ENCODE results near the gene PCSK6.

The PCSK6 gene

GRCh38 chr15:101317336-101317872 lies 172.1 kb downstream of the PCSK6 start:
- no peak for DNase-seq (ENCODE audit: low spot score)
- ChIA-PET POLR2A (ENCODE audit: low non-redundant PET) (no interaction called here), CTCF (no interaction called here)
- H3K27ac ChIP-seq = no peak overlapping the region
- TF ChIP-seq, protein P1, sequence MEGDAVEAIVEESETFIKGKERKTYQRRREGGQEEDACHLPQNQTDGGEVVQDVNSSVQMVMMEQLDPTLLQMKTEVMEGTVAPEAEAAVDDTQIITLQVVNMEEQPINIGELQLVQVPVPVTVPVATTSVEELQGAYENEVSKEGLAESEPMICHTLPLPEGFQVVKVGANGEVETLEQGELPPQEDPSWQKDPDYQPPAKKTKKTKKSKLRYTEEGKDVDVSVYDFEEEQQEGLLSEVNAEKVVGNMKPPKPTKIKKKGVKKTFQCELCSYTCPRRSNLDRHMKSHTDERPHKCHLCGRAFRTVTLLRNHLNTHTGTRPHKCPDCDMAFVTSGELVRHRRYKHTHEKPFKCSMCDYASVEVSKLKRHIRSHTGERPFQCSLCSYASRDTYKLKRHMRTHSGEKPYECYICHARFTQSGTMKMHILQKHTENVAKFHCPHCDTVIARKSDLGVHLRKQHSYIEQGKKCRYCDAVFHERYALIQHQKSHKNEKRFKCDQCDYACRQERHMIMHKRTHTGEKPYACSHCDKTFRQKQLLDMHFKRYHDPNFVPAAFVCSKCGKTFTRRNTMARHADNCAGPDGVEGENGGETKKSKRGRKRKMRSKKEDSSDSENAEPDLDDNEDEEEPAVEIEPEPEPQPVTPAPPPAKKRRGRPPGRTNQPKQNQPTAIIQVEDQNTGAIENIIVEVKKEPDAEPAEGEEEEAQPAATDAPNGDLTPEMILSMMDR (conservative IDR thresholded peaks at IDR 0.05; ENCODE audit: low read depth) = no peak

GRCh38 chr15:101316529-101316928 lies 173.0 kb downstream of the PCSK6 start:
- H3K27ac ChIP-seq = no peak overlapping the region
- POLR2A ChIA-PET (ENCODE audit: low non-redundant PET) = no interaction called here
- CTCF ChIA-PET = no interaction called here
- TF ChIP-seq, protein P1 (conservative IDR thresholded peaks at IDR 0.05; ENCODE audit: low read depth) = no peak
- DNase-seq (ENCODE audit: low spot score) = no peak

GRCh38 chr15:101315736-101316135 lies 173.8 kb downstream of the PCSK6 start:
- DNase-seq (ENCODE audit: low spot score) = no peak
- TF ChIP-seq, protein P1 (conservative IDR thresholded peaks at IDR 0.05; ENCODE audit: low read depth) = no peak
- ChIA-PET CTCF (interaction anchor here (0.5 kb wide), 1 partner anchor 14 kb away, joined by 4 read pairs; no protein-coding TSS in a partner anchor), POLR2A (ENCODE audit: low non-redundant PET) (no interaction called here)
- H3K27ac ChIP-seq = no peak overlapping the region

DNA sequence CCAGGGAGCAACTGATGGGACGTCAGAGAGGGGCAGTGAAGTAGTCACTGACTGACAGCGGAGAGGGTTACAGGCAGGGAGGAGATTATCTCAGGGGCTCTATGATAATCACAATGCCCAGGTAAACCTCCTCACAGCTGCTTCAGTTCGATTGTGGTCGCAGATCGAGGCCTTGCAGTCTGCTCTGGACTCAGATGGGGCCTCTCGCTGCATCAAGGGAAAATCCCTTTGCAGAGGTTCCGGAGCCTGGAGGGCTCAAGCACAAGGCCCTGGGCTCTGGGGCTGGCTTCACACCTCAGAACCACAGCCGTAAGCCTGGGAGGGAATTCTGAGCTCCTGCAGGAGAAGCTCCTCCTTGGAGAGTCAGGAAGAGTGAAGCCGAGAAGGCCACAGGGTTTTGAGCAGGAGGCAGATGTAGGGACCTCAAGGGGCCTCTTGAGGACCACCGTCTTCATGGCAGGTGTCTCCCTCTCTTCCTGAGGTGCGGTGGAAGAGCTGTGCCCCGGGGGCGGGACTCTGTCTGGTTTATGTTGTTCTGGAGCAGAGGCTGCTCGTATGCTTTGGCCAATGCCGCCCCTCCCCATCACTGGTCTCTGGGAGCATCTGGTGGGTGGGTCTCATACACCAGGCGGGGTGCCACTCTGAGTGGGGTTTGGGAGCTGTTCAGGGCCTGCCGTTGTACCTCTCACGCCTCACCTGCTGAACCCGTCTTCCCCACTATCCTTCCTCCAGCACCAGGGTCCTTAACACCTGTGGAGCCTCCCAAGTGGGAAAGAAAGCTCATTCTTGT lies 175.0 kb downstream of the PCSK6 start:
- POLR2A ChIA-PET (ENCODE audit: low non-redundant PET) = no interaction called here
- H3K27ac ChIP-seq = no peak overlapping the region
- CTCF ChIA-PET = interaction anchor here (0.7 kb wide), 1 partner anchor 33 kb away, joined by 5 read pairs; no protein-coding TSS in a partner anchor
- no peak for DNase-seq (ENCODE audit: low spot score)
- TF ChIP-seq, protein P1 (conservative IDR thresholded peaks at IDR 0.05; ENCODE audit: low read depth) = no peak

GRCh38 chr15:101313041-101313761 lies 176.3 kb downstream of the PCSK6 start:
- DNase-seq (ENCODE audit: low spot score) = no peak
- TF ChIP-seq, protein P1 (conservative IDR thresholded peaks at IDR 0.05; ENCODE audit: low read depth) = no peak
- ChIA-PET CTCF (interaction anchor here (0.7 kb wide), 1 partner anchor 25 kb away, joined by 5 read pairs; no protein-coding TSS in a partner anchor), POLR2A (ENCODE audit: low non-redundant PET) (no interaction called here)
- no peak overlapping the region for H3K27ac ChIP-seq

- DNase-seq (ENCODE audit: low spot score) = no peak
- ChIA-PET CTCF (interaction anchor here (0.6 to 0.7 kb wide), 2 partner anchors 35 to 306 kb away, joined by 3 read pairs; no protein-coding TSS in a partner anchor), POLR2A (ENCODE audit: low non-redundant PET) (no interaction called here)
- TF ChIP-seq, protein P1 (conservative IDR thresholded peaks at IDR 0.05; ENCODE audit: low read depth) = no peak
- H3K27ac ChIP-seq = no peak overlapping the region
Observed at GRCh38 chr15:101310508-101310907, 179.0 kb downstream of the PCSK6 start.
